Immature natural killer cell (primary cell): ENCODE measurements around the gene FSIP1. TPM values are rescaled to one million over a fixed set of nuclear protein-coding genes. Genes with fewer than 3 reads are reported as not detected.

Experiments used
- DNase-seq, 3 donors: peaks; one replicate each; pipeline ENCODE4 v3.0.0; 2022; ENCODE audit warnings: mixed read lengths in 1 of 3
- H3K27ac Mint-ChIP-seq, 6 donors: one replicate each; pipeline ENCODE4 v1.8.0; 2020; ENCODE audit warnings: mixed read lengths in 6 of 6, mild to moderate bottlenecking in 5 of 6, inconsistent platforms in 4 of 6, moderate library complexity in 3 of 6
- H3K27me3 Mint-ChIP-seq, 3 donors: one replicate each; pipeline ENCODE4 v1.8.0; 2020 to 2021; ENCODE audit warnings: low read depth in 3 of 3, mild to moderate bottlenecking in 3 of 3, mixed read lengths in 3 of 3, moderate library complexity in 3 of 3, inconsistent platforms in 1 of 3
- H3K36me3 Mint-ChIP-seq, 3 donors: one replicate each; pipeline ENCODE4 v1.8.0; 2020; ENCODE audit warnings: mixed read lengths in 3 of 3, inconsistent platforms in 2 of 3, mild to moderate bottlenecking in 2 of 3
- H3K4me1 Mint-ChIP-seq, 2 donors: one replicate each; pipeline ENCODE4 v1.8.0; 2020; ENCODE audit warnings: inconsistent platforms in 2 of 2, mild to moderate bottlenecking in 2 of 2, mixed read lengths in 2 of 2, moderate library complexity in 1 of 2
- H3K4me3 Mint-ChIP-seq, 5 donors: one replicate each; pipeline ENCODE4 v1.8.0; 2020; ENCODE audit warnings: mild to moderate bottlenecking in 5 of 5, mixed read lengths in 5 of 5, inconsistent platforms in 3 of 5, moderate library complexity in 3 of 5
- H3K9me3 Mint-ChIP-seq, 6 donors: one replicate each; pipeline ENCODE4 v1.8.0; 2020; ENCODE audit warnings: mild to moderate bottlenecking in 6 of 6, mixed read lengths in 6 of 6, inconsistent platforms in 4 of 6, moderate library complexity in 3 of 6
- polyA plus RNA-seq, 3 donors: library from polyadenylated mRNA; unstranded; fragments of 300-500 nt; fragmentation: Illumina TruSeq; gene quantifications; one replicate each; pipeline ENCODE4 v1.2.3, GENCODE V29; 2021

FSIP1 gene
- polyA plus RNA-seq, 3 donors from 2014 or later = 1.3 to 3.0 (median 2.0) TPM

DNA sequence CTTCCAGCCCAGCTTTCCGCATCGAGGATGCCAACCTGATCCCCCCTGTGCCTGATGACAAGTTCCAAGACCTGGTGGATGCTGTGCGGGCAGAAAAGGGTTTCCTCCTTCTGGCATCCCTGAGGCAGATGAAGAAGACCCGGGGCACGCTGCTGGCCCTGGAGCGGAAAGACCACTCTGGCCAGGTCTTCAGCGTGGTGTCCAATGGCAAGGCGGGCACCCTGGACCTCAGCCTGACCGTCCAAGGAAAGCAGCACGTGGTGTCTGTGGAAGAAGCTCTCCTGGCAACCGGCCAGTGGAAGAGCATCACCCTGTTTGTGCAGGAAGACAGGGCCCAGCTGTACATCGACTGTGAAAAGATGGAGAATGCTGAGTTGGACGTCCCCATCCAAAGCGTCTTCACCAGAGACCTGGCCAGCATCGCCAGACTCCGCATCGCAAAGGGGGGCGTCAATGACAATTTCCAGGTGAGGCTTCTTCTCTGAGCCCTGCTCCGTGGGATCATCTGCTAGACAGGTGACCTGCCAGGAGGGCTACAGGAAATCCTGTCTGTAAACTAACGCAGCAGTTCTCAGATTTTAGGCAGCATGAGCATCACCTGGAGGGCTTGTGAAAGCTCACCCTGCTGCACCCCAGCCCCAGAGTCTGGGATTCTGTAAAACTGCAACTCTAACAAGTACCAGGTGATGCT lies 200.2 kb downstream of the FSIP1 start:
- peak overlapping the region; percentile 77 to 86 (median 82) for H3K4me3 Mint-ChIP-seq

GRCh38 chr15:39581793-39582285 lies 200.8 kb downstream of the FSIP1 start:
- Mint-ChIP-seq H3K4me3 (peak overlapping the region; percentile 77 to 86 (median 82)), H3K27ac (peak overlapping the region in 4 of 6 donors; percentile 46 to 64 (median 54)), H3K27me3 (peaks cover 0 to 5% (median 5%) of the 10 kb centered on the region in 3 donors), H3K4me1 (peaks cover 36 to 71% of the 10 kb centered on the region in 2 donors), H3K9me3 (no peaks in the 10 kb centered on the region), H3K36me3 (peaks cover 0 to 9% (median 3%) of the 10 kb centered on the region in 3 donors)
- no peak for DNase-seq

More for the DNA sequence above, 200.2 kb downstream of the FSIP1 start:
- Mint-ChIP-seq H3K9me3 (no peaks in the 10 kb centered on the region), H3K27ac (no peak overlapping the region), H3K36me3 (peaks cover 0 to 9% (median 4%) of the 10 kb centered on the region in 3 donors), H3K4me1 (peaks cover 36 to 74% of the 10 kb centered on the region in 2 donors), H3K27me3 (peaks cover 0 to 5% (median 5%) of the 10 kb centered on the region in 3 donors)
- no peak for DNase-seq

- no peak for DNase-seq
- Mint-ChIP-seq H3K9me3 (no peaks in the 10 kb centered on the region), H3K36me3 (peaks cover 0 to 9% (median 0%) of the 10 kb centered on the region in 3 donors), H3K4me3 (peak overlapping the region; percentile 77 to 86 (median 82)), H3K4me1 (peaks cover 36 to 66% of the 10 kb centered on the region in 2 donors), H3K27me3 (peaks cover 3 to 8% (median 5%) of the 10 kb centered on the region in 3 donors), H3K27ac (peak overlapping the region in 4 of 6 donors; percentile 46 to 64 (median 54))
Observed at GRCh38 chr15:39581242-39581792, 201.3 kb downstream of the FSIP1 start.

DNA sequence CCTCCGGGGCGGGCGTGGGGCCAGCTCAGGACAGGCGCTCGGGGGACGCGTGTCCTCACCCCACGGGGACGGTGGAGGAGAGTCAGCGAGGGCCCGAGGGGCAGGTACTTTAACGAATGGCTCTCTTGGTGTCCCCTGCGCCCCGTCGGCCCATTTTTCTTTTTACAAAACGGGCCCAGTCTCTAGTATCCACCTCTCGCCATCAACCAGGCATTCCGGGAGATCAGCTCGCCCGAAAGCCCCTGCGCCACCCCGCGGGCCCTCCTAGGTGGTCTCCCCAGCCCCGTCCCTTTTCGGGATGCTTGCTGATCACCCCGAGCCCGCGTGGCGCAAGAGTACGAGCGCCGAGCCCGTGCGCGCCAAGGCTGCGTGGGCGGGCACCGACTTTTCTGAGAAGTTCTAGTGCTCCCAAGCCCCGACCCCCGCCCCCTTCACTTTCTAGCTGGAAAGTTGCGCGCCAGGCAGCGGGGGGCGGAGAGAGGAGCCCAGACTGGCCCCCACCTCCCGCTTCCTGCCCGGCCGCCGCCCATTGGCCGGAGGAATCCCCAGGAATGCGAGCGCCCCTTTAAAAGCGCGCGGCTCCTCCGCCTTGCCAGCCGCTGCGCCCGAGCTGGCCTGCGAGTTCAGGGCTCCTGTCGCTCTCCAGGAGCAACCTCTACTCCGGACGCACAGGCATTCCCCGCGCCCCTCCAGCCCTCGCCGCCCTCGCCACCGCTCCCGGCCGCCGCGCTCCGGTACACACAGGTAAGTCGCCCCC lies 202.0 kb downstream of the FSIP1 start, which contains the start of gene THBS1:
TSS of gene THBS1 (plus strand) at position 595 of the 757 bp plus-strand sequence. CDS start 779 bp downstream, outside the sequence.
- peak within 1 kb of the TSS in 5 of 6 donors; percentile 22 to 72 (median 58) for H3K27ac Mint-ChIP-seq
- peak in 2 of 3 donors; percentile 26 to 43 for DNase-seq
- peaks cover 0 to 5% (median 0%) of the 10 kb centered on the region in 3 donors for H3K36me3 Mint-ChIP-seq
- peak within 1 kb of the TSS; percentile 77 to 86 (median 82) for H3K4me3 Mint-ChIP-seq
- H3K9me3 Mint-ChIP-seq = no peaks in the 10 kb centered on the region
- H3K27me3 Mint-ChIP-seq = peaks cover 4 to 8% (median 5%) of the 10 kb centered on the region in 3 donors
- H3K4me1 Mint-ChIP-seq = peaks cover 34 to 60% of the 10 kb centered on the region in 2 donors

DNA sequence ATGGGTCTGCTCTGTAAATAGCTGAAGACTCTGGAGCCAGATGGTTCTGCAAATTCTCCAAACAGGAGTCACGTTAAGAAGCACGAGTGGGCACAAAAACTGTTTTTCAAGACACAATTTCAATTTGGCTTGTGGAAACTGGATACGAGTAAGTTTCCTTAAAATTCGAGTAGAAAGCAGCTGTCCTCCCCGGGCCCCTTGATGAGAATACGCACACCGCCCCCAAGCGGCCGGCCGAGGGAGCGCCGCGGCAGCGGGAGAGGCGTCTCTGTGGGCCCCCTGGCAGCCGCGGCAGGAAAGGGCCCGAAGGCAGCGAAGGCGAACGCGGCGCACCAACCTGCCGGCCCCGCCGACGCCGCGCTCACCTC lies 202.5 kb downstream of the FSIP1 start:
- Mint-ChIP-seq H3K9me3 (no peaks in the 10 kb centered on the region), H3K4me1 (peaks cover 29 to 54% of the 10 kb centered on the region in 2 donors), H3K27ac (peak overlapping the region in 2 of 6 donors; percentile 49 to 53), H3K36me3 (no peaks in the 10 kb centered on the region), H3K4me3 (peak overlapping the region; percentile 77 to 86 (median 82)), H3K27me3 (peaks cover 4 to 11% (median 5%) of the 10 kb centered on the region in 3 donors)
- DNase-seq = peak; percentile 86 to 89 (median 88)

DNA sequence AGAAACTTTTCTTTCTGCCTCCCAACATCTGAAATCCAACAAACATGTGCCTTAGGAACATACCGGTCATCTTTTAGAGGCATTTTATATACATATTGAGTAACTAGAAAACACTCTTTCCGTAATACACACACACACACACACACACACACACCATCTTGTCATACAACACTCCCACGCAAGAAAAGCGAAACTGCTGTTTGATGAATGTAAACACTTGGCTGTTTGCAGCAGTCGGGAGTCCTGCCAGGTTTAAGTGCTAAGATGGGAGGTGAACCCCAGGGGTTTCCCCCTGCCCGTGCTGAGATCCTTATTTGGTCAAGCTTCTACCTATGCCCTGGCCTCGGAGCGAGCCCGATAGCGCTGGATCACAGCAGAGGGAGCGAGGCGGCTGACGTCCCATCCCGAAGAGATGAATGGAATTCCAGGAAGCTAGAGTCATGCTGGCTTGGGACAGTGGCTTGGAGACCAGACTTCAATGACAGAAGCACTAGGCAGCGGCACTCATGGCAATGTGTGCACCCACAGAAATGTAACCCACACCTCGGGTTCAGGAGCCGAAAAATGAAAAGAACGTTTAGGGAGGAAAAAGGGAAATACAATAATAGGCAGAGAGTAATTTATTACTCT lies 203.0 kb downstream of the FSIP1 start:
- DNase-seq = no peak
- H3K9me3 Mint-ChIP-seq = no peaks in the 10 kb centered on the region
- peak overlapping the region in 3 of 6 donors; percentile 49 to 72 (median 53) for H3K27ac Mint-ChIP-seq
- peak overlapping the region; percentile 77 to 86 (median 82) for H3K4me3 Mint-ChIP-seq
- H3K36me3 Mint-ChIP-seq = no peaks in the 10 kb centered on the region
- peaks cover 5 to 12% (median 5%) of the 10 kb centered on the region in 3 donors for H3K27me3 Mint-ChIP-seq
- H3K4me1 Mint-ChIP-seq = peaks cover 24 to 49% of the 10 kb centered on the region in 2 donors

DNA sequence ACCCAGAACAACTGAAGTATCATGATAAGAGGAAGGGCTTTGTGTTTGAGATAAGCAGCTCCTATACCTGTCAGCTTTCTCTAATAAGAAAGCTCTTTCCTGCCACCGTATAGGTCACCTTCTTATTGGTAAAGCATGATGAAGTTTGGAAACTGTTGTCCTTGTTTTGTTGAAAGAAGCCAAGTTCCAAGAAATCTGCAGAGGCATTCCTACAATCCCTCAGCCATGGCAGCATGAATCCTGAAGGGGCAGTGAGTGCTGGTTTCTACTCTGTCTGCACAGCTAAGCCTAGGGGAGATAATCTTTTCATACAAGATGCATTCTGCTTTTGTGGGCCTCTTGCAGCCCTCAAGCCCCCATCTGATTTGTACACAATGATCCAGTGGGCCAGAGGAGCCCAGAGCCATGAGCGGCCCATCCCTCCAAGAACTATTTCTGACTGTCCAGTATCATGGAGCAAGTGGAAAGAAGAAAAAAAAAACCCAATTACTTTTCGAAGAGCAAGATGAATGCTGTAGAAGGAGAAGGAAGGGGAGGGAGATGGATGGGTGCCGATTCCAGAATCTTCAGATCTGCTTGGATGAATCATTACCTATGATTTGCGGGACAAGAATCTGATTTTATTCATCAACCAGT lies 203.7 kb downstream of the FSIP1 start:
- Mint-ChIP-seq H3K27ac (no peak overlapping the region), H3K9me3 (no peaks in the 10 kb centered on the region), H3K36me3 (no peaks in the 10 kb centered on the region), H3K4me1 (peaks cover 19 to 43% of the 10 kb centered on the region in 2 donors), H3K27me3 (peaks cover 5 to 12% (median 5%) of the 10 kb centered on the region in 3 donors), H3K4me3 (peak overlapping the region; percentile 13 to 84 (median 34))
- no peak for DNase-seq

- H3K4me3 Mint-ChIP-seq = no peak overlapping the region
- peaks cover 4 to 13% of the 10 kb centered on the region in 2 donors for H3K4me1 Mint-ChIP-seq
- no peaks in the 10 kb centered on the region for H3K36me3 Mint-ChIP-seq
- H3K27ac Mint-ChIP-seq = no peak overlapping the region
- H3K27me3 Mint-ChIP-seq = peaks cover 2 to 10% (median 7%) of the 10 kb centered on the region in 3 donors
- no peaks in the 10 kb centered on the region for H3K9me3 Mint-ChIP-seq
- DNase-seq = no peak
Observed at GRCh38 chr15:39575180-39575579, 207.5 kb downstream of the FSIP1 start.

GRCh38 chr15:39574427-39574826 lies 208.2 kb downstream of the FSIP1 start:
- no peak for DNase-seq
- H3K27me3 Mint-ChIP-seq = peaks cover 2 to 10% (median 7%) of the 10 kb centered on the region in 3 donors
- peaks cover 0 to 6% of the 10 kb centered on the region in 2 donors for H3K4me1 Mint-ChIP-seq
- no peak overlapping the region for H3K27ac Mint-ChIP-seq
- no peaks in the 10 kb centered on the region for H3K9me3 Mint-ChIP-seq
- H3K36me3 Mint-ChIP-seq = no peaks in the 10 kb centered on the region
- no peak overlapping the region for H3K4me3 Mint-ChIP-seq

GRCh38 chr15:39573844-39574243 lies 208.8 kb downstream of the FSIP1 start:
- no peak for DNase-seq
- Mint-ChIP-seq H3K4me1 (peaks cover 0 to under 1% of the 10 kb centered on the region in 2 donors), H3K36me3 (no peaks in the 10 kb centered on the region), H3K9me3 (no peaks in the 10 kb centered on the region), H3K27ac (no peak overlapping the region), H3K27me3 (peaks cover 2 to 10% (median 7%) of the 10 kb centered on the region in 3 donors), H3K4me3 (no peak overlapping the region)

DNA sequence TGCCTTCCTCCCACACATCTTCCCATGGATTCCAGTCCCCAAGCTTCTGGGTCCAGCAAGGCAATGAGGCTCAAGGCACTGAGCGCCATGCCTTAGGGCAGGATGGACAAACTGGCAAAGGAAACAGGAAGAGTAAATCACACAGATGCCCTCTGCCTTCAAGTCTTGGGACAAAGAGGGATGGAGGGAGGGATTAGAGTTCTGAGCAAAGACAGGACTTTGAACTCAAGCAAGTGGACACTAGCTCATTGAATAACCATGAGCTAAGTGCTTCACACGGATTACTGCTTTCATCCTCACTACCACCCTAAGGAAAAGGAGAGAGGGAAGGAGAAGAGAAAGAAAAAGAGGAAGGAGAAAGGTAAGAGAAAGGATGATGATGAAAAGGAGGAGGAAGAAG lies 209.4 kb downstream of the FSIP1 start:
- Mint-ChIP-seq H3K4me3 (peak overlapping the region in 1 of 5 donors; percentile 10), H3K9me3 (no peaks in the 10 kb centered on the region), H3K4me1 (no peaks in the 10 kb centered on the region), H3K27me3 (peaks cover 0 to 10% (median 7%) of the 10 kb centered on the region in 3 donors), H3K27ac (peak overlapping the region in 1 of 6 donors; percentile 21), H3K36me3 (no peaks in the 10 kb centered on the region)
- DNase-seq = no peak

GRCh38 chr15:39565851-39566250 lies 216.8 kb downstream of the FSIP1 start:
- Mint-ChIP-seq H3K36me3 (no peaks in the 10 kb centered on the region), H3K27me3 (peaks cover 0 to 3% (median 0%) of the 10 kb centered on the region in 3 donors), H3K4me3 (no peak overlapping the region), H3K4me1 (no peaks in the 10 kb centered on the region), H3K9me3 (no peaks in the 10 kb centered on the region), H3K27ac (no peak overlapping the region)
- no peak for DNase-seq
